ENCODE measurements around the gene C16orf87.

Gene C16orf87

GRCh38 chr16:46759309-46759708, 71.7 kb downstream of the C16orf87 start:
- TF ChIP-seq SPI1 (IDR thresholded peaks at IDR 0.05; ENCODE audit: borderline replicate concordance, low read depth) (no peak), CTCF (IDR thresholded peaks at IDR 0.05; ENCODE audit: insufficient read depth, low read length) (no peak), GABPA (IDR thresholded peaks at IDR 0.05; ENCODE audit: low read depth) (no peak), POLR2AphosphoS5 (IDR thresholded peaks at IDR 0.05; ENCODE audit: low read depth) (no peak), REST (IDR thresholded peaks at IDR 0.05; ENCODE audit: insufficient replicate concordance, low read depth) (no peak)
- Histone ChIP-seq H3K27me3 (ENCODE audit: insufficient read depth, poor library complexity, severe bottlenecking) (no peaks in the 10 kb centered on the region), H3K4me3 (replicated peaks; ENCODE audit: insufficient read depth, low read length) (no peak overlapping the region), H3K27ac (replicated peaks) (no peak overlapping the region)
- DNase-seq (ENCODE audit: low read depth in 1 of 2, low spot score in 1 of 2) = no peak

GRCh38 chr16:46757339-46758050, 73.5 kb downstream of the C16orf87 start:
- no peak overlapping the region for H3K27ac ChIP-seq (replicated peaks)
- TF ChIP-seq REST (IDR thresholded peaks at IDR 0.05; ENCODE audit: insufficient replicate concordance, low read depth) (no peak), CTCF (IDR thresholded peaks at IDR 0.05; ENCODE audit: insufficient read depth, low read length) (no peak), GABPA (IDR thresholded peaks at IDR 0.05; ENCODE audit: low read depth) (no peak), POLR2AphosphoS5 (IDR thresholded peaks at IDR 0.05; ENCODE audit: low read depth) (no peak), SPI1 (IDR thresholded peaks at IDR 0.05; ENCODE audit: borderline replicate concordance, low read depth) (no peak)
- no peak overlapping the region for H3K4me3 ChIP-seq (replicated peaks; ENCODE audit: insufficient read depth, low read length)
- DNase-seq (ENCODE audit: low read depth in 1 of 2, low spot score in 1 of 2) = no peak
- H3K27me3 ChIP-seq (ENCODE audit: insufficient read depth, poor library complexity, severe bottlenecking) = no peaks in the 10 kb centered on the region

GRCh38 chr16:46756772-46757171, 74.2 kb downstream of the C16orf87 start:
- H3K27ac ChIP-seq (replicated peaks) = no peak overlapping the region
- TF ChIP-seq SPI1 (IDR thresholded peaks at IDR 0.05; ENCODE audit: borderline replicate concordance, low read depth) (no peak), GABPA (IDR thresholded peaks at IDR 0.05; ENCODE audit: low read depth) (no peak), REST (IDR thresholded peaks at IDR 0.05; ENCODE audit: insufficient replicate concordance, low read depth) (no peak)
- no peak for DNase-seq (ENCODE audit: low read depth in 1 of 2, low spot score in 1 of 2)
- H3K4me3 ChIP-seq (replicated peaks; ENCODE audit: insufficient read depth, low read length) = no peak overlapping the region
- H3K27me3 ChIP-seq (ENCODE audit: insufficient read depth, poor library complexity, severe bottlenecking) = no peaks in the 10 kb centered on the region

Data from HL-60 (cell line).